DMS79 treated with DMSO at 0.1 percent for 48 hours (cell line): ENCODE data around the gene CSPG4.
"Not testable (repeated sequence)": the region's sequence is repeated elsewhere in the genome, so short reads cannot be mapped to it uniquely, and the experiment has no call there.

Source experiments
- DNase-seq: peaks from one replicate; lab custom pipeline; 2025; lab: John Stamatoyannopoulos, UW

CSPG4 gene

DNA sequence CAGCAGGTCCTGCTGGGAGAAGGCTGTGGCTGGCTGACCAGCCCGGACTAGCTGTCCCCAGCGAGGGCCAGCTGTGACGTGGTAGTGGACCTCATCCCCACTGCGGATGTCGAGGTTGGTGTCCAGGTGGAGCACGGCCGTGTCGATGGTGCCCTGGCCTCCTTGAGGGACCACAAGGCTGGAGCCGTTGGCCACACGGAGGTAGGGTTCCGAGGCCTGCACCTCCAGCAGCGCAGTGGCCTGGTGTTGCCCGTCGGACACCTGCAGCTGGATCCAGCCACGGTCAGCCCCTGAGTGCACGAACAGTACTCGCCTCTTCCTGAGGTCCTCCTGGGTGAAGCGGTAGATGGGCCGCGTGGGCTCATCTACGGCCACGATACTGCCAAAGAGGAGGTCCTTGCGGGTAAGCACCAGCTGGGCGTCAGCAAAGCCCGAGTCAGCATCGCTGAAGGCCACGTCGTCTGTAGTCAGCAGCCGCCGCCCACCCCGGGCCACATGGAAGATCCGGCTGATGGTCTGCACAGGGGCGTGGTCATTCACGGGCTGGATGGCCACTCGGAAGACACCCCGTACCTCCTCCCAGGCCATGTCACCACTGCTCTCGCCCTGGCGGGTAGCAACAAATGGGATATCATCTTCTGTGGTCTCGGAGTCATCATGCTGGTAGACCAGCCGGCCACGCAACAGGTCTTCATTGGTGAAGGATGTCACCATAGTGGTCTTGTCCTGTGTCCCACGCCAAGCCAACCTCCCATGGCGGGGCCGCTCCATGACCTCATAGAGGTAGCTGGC, 25.0 kb downstream of the CSPG4 start:
- DNase-seq = no peak

DNA sequence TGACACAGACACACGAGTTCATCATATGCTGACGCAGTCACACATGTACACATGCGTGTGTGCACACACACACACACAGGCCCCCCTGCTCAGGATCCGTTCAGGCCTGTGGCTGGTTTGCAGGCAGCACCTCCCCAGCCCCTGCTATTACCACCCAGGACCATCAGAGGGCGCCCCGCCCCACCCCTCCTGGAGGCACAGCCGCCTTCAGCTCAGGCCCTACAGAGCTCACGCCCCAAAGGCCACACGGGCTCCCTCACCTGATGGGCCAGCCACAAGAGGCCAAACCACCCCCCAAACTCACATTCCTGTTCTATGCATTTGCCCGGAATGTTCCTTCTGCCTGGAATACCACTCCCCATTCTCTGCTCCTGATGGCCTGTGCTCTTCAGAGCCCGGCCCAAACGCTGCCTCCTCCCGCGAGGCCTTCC, 26.4 kb downstream of the CSPG4 start:
- not testable (repeated sequence) for DNase-seq

DNA sequence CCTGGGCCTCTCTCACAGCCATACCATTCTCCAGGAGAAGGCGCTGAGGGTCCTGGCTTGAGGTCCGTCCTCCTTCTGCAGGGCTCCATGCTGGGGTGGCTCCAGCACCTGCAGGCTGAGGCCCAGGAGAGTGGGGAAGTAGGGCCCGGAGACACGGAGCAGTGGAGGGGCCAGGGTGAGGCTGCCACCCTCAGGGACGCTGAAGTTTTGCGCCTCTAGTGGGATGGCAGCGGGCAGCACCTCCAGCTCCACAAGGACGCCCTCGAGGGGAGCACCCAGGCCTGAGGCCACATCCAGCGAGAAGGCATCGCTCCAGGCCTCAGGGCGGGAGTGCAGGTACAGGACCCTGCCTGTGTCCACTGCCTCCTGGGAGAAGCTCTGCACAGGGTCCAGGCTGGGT, 27.5 kb downstream of the CSPG4 start:
- no peak for DNase-seq

DNA sequence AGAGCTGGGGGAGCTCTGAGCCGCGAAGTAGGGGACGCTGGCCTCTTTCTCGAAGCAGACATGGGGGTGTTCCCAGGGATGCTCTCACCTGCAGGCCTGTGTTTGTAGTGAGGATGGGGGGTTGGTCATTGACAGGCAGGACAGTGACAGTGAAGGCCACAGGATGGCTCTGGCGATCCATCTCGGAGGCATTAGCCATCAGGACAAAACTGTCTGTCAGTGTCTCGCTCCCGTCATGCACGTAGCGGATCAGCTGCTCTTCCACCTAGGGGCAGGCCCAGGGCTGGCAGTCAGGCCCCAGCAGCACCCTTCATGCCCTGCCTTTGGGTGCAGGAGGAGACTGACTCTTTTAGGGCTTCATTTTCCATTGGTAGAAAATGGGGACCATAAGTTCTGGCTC, 28.0 kb downstream of the CSPG4 start:
- DNase-seq = no peak

DNA sequence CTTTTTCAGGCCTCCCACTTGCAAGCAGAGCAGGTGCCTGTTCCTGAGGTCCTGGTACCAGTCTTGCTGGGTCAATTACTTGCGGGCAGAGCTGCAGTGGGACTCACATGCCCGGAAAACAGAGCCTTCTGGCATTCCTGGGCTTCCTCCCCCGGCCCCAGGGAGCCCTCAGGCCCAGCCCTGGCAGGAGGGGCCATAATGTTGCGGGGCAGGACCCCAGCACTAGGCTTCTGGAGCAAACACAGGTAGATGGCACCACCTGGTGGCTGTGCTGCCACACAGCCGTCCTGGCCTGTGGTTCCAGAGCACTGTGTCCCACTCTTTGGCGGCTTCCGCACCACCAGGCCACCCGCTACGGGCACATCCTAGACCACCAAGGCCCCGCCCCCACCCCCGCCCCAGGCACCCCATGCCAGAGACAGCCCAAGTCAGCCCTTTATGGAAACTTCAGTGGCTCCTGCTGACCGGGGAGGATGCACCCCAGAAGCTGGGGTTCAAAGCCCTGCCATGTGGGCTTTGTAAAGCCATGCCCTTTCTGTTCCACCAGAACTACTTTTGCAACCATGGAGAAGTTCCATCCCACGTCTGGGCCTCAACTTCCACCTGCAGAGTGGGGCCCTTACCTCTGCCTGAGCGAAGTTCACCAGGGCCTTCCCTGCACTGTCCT, 28.9 kb downstream of the CSPG4 start:
- not testable (repeated sequence) for DNase-seq

DNA sequence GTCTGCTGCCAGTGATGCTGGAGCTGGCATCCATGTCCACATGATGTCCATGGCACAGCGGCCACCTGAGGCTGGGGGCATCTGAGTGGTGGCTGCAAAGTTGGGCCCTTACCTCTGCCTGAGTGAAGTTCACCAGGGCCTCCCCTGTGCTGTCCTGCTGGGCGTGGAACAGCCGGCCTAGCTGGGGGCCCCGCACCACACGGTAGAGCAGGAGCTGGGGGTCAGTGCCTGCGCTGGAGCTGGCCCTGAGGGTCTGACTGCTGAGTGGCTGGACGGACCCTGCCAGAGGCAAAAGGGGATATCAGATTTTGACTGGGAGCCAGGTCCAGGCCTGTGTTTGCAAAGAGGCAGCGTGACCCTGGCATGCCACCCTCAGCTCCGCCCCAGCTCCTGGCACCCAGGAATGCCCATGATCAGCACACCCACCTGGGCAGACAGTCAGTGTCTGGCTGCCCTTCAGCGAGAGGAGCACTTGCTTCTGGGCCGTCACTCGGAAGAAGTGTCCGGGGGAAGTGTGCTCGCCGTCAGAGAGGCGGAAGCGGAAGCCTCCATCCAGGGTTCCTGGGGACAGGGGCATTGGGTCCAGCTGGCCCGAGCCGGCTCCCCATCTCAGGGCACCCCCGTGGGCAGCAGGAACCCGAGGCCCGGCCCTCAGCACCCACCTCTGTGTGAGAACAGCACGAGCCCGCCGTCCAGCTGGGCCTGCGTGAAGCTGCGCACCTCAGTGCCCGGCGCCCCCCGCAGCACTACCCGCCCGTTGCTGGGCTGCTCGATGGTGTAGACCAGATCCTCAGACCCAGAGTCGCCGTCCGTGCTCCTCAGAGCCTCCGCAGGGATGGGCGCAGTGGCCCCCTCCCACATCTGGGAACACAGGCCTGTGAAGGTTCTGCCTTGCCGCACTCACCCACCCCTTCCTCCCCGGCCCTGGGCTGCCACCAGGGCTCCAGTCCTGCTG, 30.2 kb downstream of the CSPG4 start:
- DNase-seq = no peak

DNA sequence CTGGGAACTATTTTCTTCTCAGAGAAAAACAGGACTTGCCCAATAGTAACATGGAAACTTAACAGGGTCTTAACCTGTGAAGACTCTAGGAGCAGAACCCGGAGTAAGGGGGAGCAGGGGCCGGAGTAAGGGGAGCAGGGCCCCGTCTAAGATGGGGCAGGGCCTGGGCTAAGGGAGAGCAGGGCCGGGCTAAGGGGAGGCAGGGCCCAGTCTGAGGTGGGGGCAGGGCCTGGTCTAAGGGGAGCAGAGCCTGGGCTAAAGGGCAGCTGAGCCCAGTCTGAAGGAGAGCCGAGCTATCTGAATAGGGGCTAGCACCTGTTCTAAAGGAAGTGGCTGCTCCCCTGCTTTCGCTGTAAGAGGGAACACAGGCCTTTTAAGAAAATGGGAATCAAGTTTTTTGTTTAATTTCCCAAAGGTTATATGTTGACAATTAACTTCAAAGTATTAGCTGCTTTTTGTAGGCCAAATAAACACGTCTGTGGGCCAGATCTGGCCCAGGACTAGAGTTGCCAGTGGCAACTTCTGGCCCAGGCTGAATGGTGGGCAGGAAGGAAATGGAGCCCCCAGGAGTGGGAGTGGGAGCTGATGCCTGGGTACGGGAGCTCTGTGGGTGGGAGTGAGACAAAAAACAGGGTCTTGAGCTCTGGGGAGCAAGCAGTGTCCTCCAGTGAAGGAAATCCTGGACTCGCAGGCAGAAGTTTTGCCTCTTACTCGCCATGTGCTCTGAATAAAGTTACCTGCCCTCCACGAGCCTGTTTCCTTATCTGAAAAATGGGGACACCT, 32.5 kb downstream of the CSPG4 start:
- DNase-seq = no peak

DNA sequence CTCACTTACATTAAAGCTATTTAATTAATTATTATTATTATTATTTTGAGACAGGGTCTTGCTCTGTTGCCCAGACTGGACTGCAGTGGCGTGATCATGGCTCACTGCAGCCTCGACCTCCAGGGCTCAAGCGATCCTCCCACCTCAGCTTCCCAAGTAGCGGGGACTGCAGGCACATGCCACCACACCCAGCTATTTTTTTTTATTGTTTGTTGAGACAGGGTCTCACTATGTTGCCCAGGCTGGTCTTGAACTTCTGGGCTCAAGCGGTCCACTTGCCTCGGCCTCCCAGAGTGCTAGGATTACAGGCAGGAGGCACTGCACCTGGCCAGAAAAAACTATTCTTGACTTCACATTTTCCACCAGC, 34.3 kb downstream of the CSPG4 start:
- DNase-seq = not testable (repeated sequence)

DNA sequence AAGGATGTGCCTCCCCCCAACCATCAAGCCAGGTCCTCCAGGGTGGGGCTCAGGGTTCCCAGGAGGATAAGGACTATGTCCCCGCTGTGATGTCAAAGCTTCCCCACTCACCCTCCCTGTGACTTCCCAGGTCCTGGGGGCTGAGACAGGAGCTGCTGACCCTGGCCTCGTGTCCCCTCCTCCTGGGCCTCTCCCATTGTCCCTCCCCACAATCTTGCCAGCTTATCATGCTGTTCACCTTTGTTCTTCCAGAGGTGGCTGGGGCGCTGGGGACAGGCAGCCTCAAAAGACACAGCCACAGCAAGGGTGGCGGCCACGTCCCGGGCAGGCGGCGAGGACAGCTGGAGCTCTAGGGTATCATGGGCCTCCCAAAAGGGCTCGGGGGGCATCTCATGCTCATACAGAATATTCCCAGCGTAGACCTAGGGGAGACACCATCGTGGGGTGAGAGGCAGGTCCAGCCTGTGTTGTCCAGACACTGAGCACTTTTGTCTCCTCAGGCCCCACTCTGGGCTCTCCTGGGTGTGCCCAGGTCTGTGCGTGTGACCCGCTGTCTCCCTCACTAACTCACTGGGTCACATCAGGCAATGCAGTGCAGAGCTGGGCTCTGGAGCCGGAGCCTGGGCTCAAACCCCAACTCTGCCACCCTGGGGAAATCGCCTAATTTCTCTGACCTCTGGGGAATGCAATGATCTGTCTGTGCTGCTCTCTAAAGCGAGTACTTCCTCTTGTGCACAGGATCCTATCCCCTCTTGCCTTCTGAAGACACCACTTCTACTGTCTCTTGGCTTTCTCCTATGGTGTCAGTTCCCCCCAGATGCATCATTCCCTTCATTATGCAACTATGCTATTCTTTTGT, 35.0 kb downstream of the CSPG4 start:
- DNase-seq = no peak

DNA sequence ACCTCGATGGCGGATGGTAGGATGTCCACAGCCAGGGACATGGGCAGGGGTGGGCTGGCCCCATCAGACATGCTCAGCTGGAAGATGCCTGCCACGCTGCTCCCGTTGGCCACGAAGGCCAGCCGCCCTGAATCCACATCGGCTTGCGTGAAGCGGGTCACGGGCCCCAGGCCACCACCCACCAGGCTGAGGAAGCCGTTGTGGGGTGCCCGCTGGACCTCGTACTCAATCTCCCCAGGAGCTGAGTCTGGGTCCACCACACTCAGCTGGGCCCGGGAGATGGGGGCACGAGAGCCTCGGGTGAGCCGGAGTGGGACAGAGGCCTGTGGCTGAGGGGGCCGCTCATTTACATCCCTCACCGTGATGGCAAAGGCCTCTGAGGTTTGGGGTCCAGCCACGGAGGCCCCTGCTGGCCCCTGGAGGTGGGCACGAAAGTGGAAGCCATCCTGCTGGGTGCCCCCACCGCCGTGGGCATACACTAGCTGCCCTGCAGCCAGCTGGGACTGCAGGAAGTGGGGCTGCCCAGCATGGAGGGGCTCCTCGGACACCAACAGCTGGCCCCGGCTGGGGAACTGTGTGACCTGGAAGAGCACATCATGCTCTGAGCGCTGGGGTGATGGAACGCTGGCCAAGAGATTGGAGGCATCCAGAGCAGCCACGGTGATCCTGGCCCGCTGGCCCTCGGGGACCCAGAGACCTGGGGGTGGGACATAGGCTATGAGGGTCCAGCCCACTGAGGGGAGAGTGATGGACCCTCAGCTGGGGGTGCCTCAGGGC, 35.8 kb downstream of the CSPG4 start:
- DNase-seq = no peak

DNA sequence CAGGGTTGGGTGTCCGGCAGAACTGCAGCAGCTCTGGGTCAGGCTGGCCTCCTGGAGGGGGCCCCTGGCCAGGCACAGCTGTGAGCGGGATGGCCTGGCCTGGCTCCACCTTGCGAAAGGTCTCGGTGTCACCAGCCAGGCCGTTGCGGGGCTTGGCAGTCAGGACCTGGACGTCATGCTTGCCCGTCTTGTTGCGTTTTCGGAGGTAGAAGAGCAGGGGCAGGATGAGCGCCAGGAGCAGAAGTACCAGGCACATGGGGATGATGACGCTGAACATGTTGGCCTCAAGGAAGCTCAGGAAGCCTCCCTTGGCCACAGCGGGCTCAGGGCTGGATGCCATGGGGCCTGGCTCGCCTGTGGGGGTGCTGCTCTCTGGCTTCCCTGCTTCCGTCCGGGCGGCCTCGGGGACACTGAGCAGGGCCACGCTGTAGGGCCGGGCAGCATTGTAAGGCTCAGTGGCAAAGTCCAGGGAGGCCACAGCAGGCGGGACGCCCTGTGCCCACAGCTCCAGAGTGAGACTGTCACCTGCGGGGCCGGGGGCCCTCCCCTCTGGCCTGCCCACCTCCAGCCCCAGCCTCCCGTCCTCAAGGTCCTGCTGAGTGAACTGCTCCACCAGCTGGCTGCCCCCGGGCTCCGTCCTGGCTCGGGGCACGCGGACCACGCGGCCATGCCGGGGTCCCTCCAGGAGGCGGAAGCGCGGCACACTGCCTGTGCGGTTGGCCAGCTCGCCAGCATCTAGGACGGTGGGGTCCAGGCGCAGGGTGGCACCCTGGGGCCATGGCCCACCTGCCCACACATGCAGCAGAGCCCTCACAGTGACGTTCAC, 36.9 kb downstream of the CSPG4 start:
- no peak for DNase-seq

DNA sequence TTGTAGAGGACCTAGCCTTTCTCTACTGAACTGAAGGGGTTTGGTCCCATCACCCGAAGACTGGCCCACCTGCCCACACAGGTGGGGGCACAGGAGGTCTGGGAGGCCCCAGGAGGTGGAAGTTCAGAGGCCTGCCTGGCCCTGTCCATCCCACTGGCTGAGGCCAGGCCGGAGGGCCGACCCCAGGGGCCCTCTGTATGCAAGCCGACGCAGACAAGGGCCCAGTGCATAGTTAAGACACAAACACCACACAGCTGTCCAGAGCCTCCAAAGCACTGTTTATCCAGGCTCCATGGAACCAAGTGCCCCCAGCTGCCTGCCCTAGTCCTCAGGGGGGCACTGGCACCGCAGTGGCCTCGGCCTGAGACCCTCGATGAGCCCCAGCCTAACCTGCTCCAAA, 38.3 kb downstream of the CSPG4 start:
- DNase-seq = no peak

DNA sequence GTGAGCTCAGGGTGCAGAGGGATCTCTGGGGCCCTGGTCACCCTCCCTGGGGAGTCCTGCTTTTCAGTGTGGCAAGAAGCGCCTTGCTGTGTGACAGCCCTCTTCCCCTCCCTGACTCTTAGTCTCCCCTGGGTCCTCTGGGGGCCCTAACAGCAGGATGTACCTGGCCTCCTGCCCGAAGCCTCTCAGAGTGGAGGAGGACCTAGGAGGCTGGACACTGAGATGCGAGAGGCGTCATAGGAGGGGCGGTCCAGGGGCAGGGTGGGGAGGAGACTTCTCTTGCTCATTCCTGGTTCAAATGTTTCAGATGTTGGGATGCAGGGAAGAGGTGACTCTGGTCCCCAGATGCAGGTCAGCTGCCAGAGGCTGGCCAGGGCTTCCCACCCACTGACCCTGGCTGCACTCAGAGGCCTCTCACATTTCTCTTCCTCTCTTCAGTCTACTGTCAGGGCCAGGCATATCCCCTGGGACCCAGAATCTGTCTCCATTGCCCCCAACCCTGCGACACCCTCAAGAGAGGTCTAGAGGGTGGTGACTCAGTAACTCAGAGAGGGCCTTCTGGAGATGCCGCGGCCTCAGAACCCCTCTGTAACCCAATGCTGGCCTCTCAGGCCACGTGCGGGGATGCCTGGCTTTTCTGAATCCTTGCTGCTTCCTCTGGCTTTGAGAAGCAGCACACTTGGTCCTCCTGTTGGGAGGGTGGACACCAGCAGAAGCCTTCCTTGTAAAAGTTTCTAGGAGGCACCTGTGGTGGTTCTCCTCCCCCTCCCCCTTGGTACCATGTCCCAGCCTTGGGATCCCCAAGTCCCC, 39.0 kb downstream of the CSPG4 start:
- no peak for DNase-seq

DNA sequence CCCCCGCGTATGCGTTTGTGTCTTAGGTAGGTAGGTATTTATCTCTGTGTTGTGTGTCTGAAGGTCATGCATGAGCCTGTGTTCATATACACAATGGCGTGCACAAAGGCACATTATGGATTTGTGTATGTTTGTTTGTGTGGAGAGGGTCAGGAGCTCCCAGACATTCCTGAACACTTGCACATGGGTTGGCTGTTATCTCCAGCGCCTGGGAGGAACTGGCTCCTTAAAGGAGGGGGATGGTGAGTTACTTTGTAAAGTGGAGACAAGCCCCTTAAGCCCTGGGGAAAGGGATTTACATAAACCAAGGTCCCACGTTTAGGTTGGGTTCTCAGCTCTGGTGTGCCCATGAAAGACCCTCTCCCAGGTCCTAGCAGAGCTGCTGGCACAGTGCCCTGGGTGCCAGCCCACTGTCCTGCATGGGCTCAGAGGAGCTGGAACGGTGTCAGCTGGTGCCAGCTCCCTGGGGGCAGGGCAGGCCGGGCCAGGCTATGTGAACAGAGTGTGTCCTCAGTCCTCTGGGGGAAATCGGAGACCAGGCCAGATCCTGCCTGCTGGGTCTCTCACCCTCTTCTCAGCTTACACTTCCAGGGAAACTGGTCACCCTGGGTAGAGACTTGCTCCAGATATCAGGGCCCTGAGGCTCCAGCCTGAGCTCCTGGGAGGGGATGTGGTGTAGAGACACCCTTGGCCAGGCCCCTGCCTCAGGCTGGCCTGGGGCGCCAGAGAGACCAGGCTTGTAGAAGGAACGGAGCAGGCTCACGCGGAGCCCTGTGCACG, 39.8 kb downstream of the CSPG4 start:
- no peak for DNase-seq

DNA sequence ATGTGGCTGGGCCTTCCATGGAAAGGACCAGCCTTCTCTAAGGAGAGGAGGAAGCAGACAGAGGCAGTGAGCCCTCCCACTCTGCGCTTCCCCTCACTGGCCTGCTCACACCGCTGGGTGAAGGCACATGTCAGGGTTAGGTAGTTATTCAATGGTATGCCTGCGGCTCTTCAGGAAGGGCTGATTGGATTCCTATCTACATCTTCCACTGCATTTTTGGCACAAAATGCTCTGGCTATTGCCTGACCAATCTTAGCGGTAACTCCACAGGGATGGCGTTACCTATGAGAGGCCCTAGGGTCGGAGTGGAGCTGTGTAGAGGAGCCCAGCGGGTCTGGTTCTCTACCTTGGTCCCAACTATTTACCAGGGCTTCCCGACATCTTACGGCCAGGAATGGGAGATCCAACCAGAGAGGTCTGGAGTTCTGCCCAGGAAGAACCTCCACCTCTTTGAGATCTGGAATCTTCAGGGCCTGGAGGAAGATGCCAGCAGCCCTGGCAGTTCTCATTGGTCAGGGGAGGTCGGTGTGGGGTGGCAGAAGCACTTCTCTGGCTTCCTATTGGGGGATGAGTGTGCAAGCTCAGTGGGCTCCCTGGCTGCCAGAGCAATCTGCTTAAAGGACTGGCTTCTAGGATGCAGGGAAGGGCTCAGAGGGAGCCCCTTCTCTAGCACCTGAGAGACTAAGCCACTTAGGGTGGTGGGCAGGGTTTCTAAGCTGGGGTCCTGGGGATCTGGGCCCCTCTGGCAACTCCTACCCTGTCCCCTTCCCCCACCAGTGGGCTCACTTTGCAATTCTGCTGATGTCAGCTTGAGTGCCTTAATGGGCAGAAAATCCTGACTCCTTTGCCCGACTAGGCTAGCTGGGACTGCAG, 40.7 kb downstream of the CSPG4 start:
- no peak for DNase-seq

DNA sequence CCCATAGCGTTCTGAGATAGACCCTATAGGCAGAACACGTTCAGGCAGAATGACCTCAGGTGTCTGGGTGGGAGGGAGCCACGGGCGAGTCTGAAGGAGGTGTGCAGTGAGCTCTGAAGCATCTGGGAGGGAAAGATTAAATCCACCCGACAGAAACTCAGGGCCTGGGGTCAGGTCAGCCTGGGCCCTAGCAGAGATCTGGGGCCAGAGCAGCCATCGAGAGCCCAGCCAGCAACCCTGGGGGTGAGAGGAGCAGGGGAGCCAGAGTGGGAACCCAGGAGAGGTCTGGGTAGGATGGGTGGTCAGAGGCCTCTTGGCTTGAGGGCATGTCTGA, 42.8 kb downstream of the CSPG4 start:
- no peak for DNase-seq
